ENCODE measurements around the gene EIF2B1. TPM values are rescaled to one million over a fixed set of nuclear protein-coding genes. Genes with fewer than 3 reads are reported as not detected.

The EIF2B1 gene
- total and polyA plus RNA-seq, 12 donors, result 21.2 to 36.4 (median 31.4) TPM

GRCh38 chr12:123601602-123602489, 31.6 kb downstream of the EIF2B1 start, which contains the start of gene DDX55:
TSS of gene DDX55 (plus strand) at chr12:123602099. CDS start at chr12:123602149, 50 bp downstream.
- Histone ChIP-seq H3K27ac (peak within 1 kb of the TSS; percentile 65 to 92 (median 85)), H3K4me1 (peaks cover 8 to 26% (median 20%) of the 10 kb centered on the region in 9 donors), H3K27me3 (no peaks in the 10 kb centered on the region), H3K36me3 (peaks cover 0 to 56% (median 26%) of the 10 kb centered on the region in 9 donors), H3K4me3 (peak within 1 kb of the TSS; percentile 71 to 100 (median 90)), H3K9me3 (no peaks in the 10 kb centered on the region)
- peak; percentile 76 to 85 for DNase-seq
- WGBS, 2 donors, result 1% methylated on average over 80 to 81 of the region's 81 CpGs
- intact Hi-C loops (cut with DNase I), result loop anchor here in 1 of 10 donors (2.0 kb wide), 1 partner anchor 237 kb away; the partner anchor contains the start of gene SBNO1
- ATAC-seq, result peak; percentile 97 to 98 (median 98)
- peak in 8 of 9 donors; percentile 46 to 86 (median 64) for TF ChIP-seq CTCF (IDR thresholded peaks at IDR 0.05)

- Histone ChIP-seq H3K27me3 (no peaks in the 10 kb centered on the region), H3K27ac (no peak overlapping the region), H3K36me3 (peaks cover 0 to 59% (median 26%) of the 10 kb centered on the region in 9 donors), H3K4me3 (no peak overlapping the region), H3K4me1 (peaks cover 8 to 26% (median 20%) of the 10 kb centered on the region in 9 donors), H3K9me3 (no peaks in the 10 kb centered on the region)
- intact Hi-C loops (cut with DNase I), result loop anchor here in 2 of 10 donors (2.0 to 10.0 kb wide), 2 partner anchors 235 to 335 kb away; partner anchors contain the start of gene SBNO1 (in 1 of the 2)
- 91 to 93% methylated on average over 7 of the region's 7 CpGs for WGBS, 2 donors
- no peak for ATAC-seq
- TF ChIP-seq CTCF (IDR thresholded peaks at IDR 0.05), result no peak
- DNase-seq, result no peak
Observed at GRCh38 chr12:123599721-123600120, 33.8 kb downstream of the EIF2B1 start.

GRCh38 chr12:123599310-123599709, 34.2 kb downstream of the EIF2B1 start:
- Histone ChIP-seq H3K36me3 (peaks cover 0 to 59% (median 28%) of the 10 kb centered on the region in 9 donors), H3K27ac (no peak overlapping the region), H3K4me3 (no peak overlapping the region), H3K27me3 (no peaks in the 10 kb centered on the region), H3K4me1 (peaks cover 8 to 26% (median 20%) of the 10 kb centered on the region in 9 donors), H3K9me3 (no peaks in the 10 kb centered on the region)
- DNase-seq, result no peak
- 97 to 100% methylated on average over 1 of the region's 1 CpG for WGBS, 2 donors
- ATAC-seq, result no peak
- intact Hi-C loops (cut with DNase I), result loop anchor here in 1 of 10 donors (10.0 kb wide), 1 partner anchor 335 kb away; no protein-coding TSS in a partner anchor
- no peak for TF ChIP-seq CTCF (IDR thresholded peaks at IDR 0.05)

- no peak for TF ChIP-seq CTCF (IDR thresholded peaks at IDR 0.05)
Observed at GRCh38 chr12:123598522-123598921, 35.0 kb downstream of the EIF2B1 start.

More at GRCh38 chr12:123598522-123598921, 35.0 kb downstream of the EIF2B1 start:
- intact Hi-C loops (cut with DNase I), result loop anchor here in 1 of 10 donors (10.0 kb wide), 1 partner anchor 334 kb away; no protein-coding TSS in a partner anchor
- no peak for DNase-seq
- H3K27me3 ChIP-seq, result no peaks in the 10 kb centered on the region
- peaks cover 8 to 24% (median 18%) of the 10 kb centered on the region in 9 donors for H3K4me1 ChIP-seq
- H3K4me3 ChIP-seq, result no peak overlapping the region
- H3K9me3 ChIP-seq, result no peaks in the 10 kb centered on the region
- no peak for ATAC-seq
- H3K36me3 ChIP-seq, result peaks cover 0 to 60% (median 34%) of the 10 kb centered on the region in 9 donors
- no peak overlapping the region for H3K27ac ChIP-seq
- WGBS, 2 donors, result 84 to 90% methylated on average over 3 of the region's 3 CpGs

Data from heart right ventricle (tissue), 16 donors.